Activated T-helper 1 cell treated with Interleukin-2 at 50 U/mL for 16 hours (primary cell): ENCODE results near the gene CAMP.
A peak's percentile ranks its signal among the peaks of the same experiment; 100 is the strongest.
"Not testable (repeated sequence)": the region's sequence is repeated elsewhere in the genome, so short reads cannot be mapped to it uniquely, and the experiment has no call there.

Source experiments
- DNase-seq: peaks from one replicate; pipeline ENCODE4 v3.0.0-alpha.2; 2020; ENCODE audit warnings: low read depth

CAMP gene

GRCh38 chr3:48267782-48268181, 44.5 kb downstream of the CAMP start:
- no peak for DNase-seq

DNA sequence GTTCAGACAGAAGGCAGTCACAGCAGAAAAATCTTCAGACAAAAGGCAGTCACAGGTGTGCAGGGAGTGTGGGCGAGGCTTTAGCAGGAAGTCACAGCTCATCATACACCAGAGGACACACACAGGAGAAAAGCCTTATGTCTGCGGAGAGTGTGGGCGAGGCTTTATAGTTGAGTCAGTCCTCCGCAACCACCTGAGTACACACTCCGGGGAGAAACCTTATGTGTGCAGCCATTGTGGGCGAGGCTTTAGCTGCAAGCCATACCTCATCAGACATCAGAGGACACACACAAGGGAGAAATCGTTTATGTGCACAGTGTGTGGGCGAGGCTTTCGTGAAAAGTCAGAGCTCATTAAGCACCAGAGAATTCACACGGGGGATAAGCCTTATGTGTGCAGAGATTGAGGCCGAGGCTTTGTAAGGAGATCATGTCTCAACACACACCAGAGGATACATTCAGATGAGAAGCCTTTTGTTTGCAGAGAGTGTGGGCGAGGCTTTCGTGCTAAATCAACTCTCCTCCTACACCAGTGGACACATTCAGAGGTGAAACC, 45.2 kb downstream of the CAMP start:
- peak; percentile 58 for DNase-seq

GRCh38 chr3:48268936-48269561, 45.8 kb downstream of the CAMP start:
- no peak for DNase-seq

GRCh38 chr3:48269592-48269991, 46.3 kb downstream of the CAMP start:
- no peak for DNase-seq

DNA sequence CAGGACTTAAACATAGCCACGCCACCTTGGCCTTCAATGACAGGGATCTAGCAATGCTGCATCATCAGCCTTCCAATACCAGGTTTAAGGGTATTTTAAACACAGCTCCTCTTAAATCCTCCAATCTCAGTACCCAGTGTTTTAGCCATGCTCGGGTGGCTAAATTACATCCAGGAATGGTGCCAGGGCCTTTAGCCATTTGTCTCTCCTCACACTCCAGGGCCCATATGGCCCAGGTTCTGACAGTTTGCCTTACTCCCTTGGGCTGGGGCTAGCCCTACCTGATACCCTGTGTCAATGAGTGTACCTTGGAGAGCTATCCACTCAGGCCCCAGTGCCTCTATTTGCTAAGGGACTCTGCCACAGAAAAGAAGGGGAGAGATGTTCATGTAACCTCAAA, 47.0 kb downstream of the CAMP start:
- DNase-seq = no peak

DNA sequence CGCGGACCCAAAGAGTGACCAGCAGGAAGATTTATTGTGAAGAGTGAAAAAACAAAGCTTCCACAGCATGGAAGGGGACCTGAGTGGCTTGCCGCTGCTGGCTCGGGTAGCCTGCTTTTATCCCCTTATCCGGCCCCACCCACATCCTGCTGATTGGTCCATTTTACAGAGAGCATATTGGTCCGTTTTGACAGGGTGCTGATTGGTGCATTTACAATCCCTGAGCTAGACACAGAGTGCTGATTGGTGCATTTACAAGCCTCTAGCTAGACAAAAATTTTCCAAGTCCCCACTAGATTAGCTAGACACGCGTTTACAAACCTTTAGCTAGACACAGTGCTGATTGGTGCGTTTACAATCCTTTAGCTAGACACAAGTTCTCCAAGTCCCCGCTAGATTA, 47.9 kb downstream of the CAMP start:
- DNase-seq = not testable (repeated sequence)

GRCh38 chr3:48271763-48272498, 48.6 kb downstream of the CAMP start:
- DNase-seq = no peak

DNA sequence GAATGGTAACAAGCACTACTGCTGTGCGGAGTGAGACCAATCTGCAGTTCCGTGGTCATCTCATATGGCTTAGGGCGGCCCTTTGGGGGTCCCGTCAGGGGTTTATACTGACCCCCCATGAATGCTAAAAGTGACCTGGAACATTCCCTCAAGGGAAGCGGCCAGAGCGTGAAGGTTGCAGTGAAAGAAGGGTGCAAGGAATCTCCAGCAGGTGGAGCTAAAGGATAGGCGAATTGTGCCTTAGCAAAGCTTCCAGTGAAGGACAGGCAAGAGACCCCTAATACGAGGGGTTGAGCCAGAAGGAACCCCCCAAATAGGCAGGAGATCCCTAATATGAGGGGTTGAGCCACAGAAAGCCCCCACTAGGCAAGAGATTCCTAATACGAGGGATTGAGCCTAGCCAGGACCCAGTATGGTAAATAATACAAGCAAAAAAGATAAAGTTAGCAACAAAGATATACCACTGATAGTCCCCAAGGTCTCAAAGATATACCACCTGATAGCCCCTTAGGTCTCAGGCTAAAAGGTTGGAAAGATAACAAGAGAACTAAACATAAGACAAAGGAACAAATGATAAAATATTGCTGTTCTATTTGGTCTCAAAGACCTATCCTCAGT, 50.4 kb downstream of the CAMP start:
- peak; percentile 15 for DNase-seq

- no peak for DNase-seq
These were observed 51.2 kb downstream of the CAMP start for GRCh38 chr3:48274452-48274851.
